ENCODE measurements around the gene DLEC1. TPM values are rescaled to one million over a fixed set of nuclear protein-coding genes. Genes with fewer than 3 reads are reported as not detected.

Gene DLEC1
- total and polyA plus RNA-seq, 2 experiments from 2014 or later: 0.31 to 0.66 TPM

- no peaks in the 10 kb centered on the region for H3F3A ChIP-seq (replicated peaks; ENCODE audit: low read depth)
- no peak for TF ChIP-seq REST (IDR thresholded peaks at IDR 0.05; ENCODE audit: unreplicated experiment)
- no peak for ATAC-seq
- no peak overlapping the region for H3K4me2 ChIP-seq
- H3K9me2 ChIP-seq (ENCODE audit: insufficient read depth): no peaks in the 10 kb centered on the region
- H3K4me3 ChIP-seq: no peak overlapping the region
- H3K4me1 ChIP-seq (ENCODE audit: insufficient read depth): peaks cover under 1% of the 10 kb centered on the region; the same call in 1 of the 2 replicates
- no peaks in the 10 kb centered on the region for H3K36me3 Mint-ChIP-seq (ENCODE audit: low read depth)
- no peak overlapping the region for H3K4me3 Mint-ChIP-seq
- H3K27me3 Mint-ChIP-seq (ENCODE audit: insufficient read depth, low read depth, poor library complexity): peaks cover 10% of the 10 kb centered on the region
- H3K27ac Mint-ChIP-seq: no peak overlapping the region
- peaks cover 10% of the 10 kb centered on the region for H3K4me1 Mint-ChIP-seq
- H4K20me1 ChIP-seq (replicated peaks; ENCODE audit: insufficient read depth): no peaks in the 10 kb centered on the region
- H2AFZ ChIP-seq: no peak overlapping the region
- H3K79me2 ChIP-seq (replicated peaks; ENCODE audit: insufficient read depth): no peaks in the 10 kb centered on the region
- no peaks in the 10 kb centered on the region for H3K27me3 ChIP-seq (ENCODE audit: insufficient read depth)
- H3K9me3 Mint-ChIP-seq: peaks cover 8% of the 10 kb centered on the region; the same call in 2 of the 3 replicates
- H3K36me3 ChIP-seq (ENCODE audit: insufficient read depth): no peaks in the 10 kb centered on the region
- no peak for DNase-seq (ENCODE audit: low spot score)
- H3K27ac ChIP-seq (ENCODE audit: low read depth): no peak overlapping the region
Measured at GRCh38 chr3:38105525-38105924, 66.5 kb downstream of the DLEC1 start.

- peaks cover 4% of the 10 kb centered on the region for H3K27me3 Mint-ChIP-seq (ENCODE audit: insufficient read depth, low read depth, poor library complexity)
- peaks cover 8% of the 10 kb centered on the region; the same call in 2 of the 3 replicates for H3K9me3 Mint-ChIP-seq
- no peaks in the 10 kb centered on the region for H3K79me2 ChIP-seq (replicated peaks; ENCODE audit: insufficient read depth)
- H3K4me3 ChIP-seq: no peak overlapping the region
- H3K27ac Mint-ChIP-seq: no peak overlapping the region
- H2AFZ ChIP-seq: no peak overlapping the region
- DNase-seq (ENCODE audit: low spot score) (no peak), ATAC-seq (no peak)
- no peaks in the 10 kb centered on the region for H4K20me1 ChIP-seq (replicated peaks; ENCODE audit: insufficient read depth)
- H3K4me1 Mint-ChIP-seq: peaks cover under 1% of the 10 kb centered on the region; the same call in 1 of the 3 replicates
- H3K27ac ChIP-seq (ENCODE audit: low read depth): no peak overlapping the region
- no peak overlapping the region for H3K4me2 ChIP-seq
- H3K36me3 ChIP-seq (ENCODE audit: insufficient read depth): no peaks in the 10 kb centered on the region
- H3K9me2 ChIP-seq (ENCODE audit: insufficient read depth): no peaks in the 10 kb centered on the region
- H3K4me1 ChIP-seq (ENCODE audit: insufficient read depth): no peaks in the 10 kb centered on the region
- H3K4me3 Mint-ChIP-seq: no peak overlapping the region
- no peaks in the 10 kb centered on the region for H3F3A ChIP-seq (replicated peaks; ENCODE audit: low read depth)
- no peaks in the 10 kb centered on the region for H3K27me3 ChIP-seq (ENCODE audit: insufficient read depth)
- H3K36me3 Mint-ChIP-seq (ENCODE audit: low read depth): no peaks in the 10 kb centered on the region
- TF ChIP-seq NANOG (IDR thresholded peaks at IDR 0.05; ENCODE audit: borderline replicate concordance) (no peak), ZNF331 (CRISPR knock-in tag; IDR thresholded peaks at IDR 0.05; ENCODE audit: low read depth) (no peak), STAT1 (IDR thresholded peaks at IDR 0.05; ENCODE audit: unreplicated experiment) (no peak), ZNF114 (CRISPR knock-in tag; IDR thresholded peaks at IDR 0.05) (no peak), EZH2 (IDR thresholded peaks at IDR 0.05; ENCODE audit: low read depth, unreplicated experiment) (no peak), EZH2phosphoT487 (IDR thresholded peaks at IDR 0.05; ENCODE audit: unreplicated experiment) (no peak), POLR2AphosphoS5 (IDR thresholded peaks at IDR 0.05; ENCODE audit: low read depth) (no peak), JUNB (IDR thresholded peaks at IDR 0.05; ENCODE audit: unreplicated experiment) (no peak), ETS1 (IDR thresholded peaks at IDR 0.05) (no peak), CREB1 (CRISPR knock-in tag; IDR thresholded peaks at IDR 0.05; ENCODE audit: low read depth) (no peak)
Measured at GRCh38 chr3:38107911-38108648, 69.1 kb downstream of the DLEC1 start.

All from GM23338 (cell line).